HepG2 (cell line): ENCODE data around the gene LDLRAP1. TPM values are rescaled to one million over a fixed set of nuclear protein-coding genes. Genes with fewer than 3 reads are reported as not detected.

Source experiments
- ATAC-seq: fragments of 200-7000 bp; cut with Tn5 transposase; 3 replicates; pipeline ENCODE4 v1.9.1; 2020; ENCODE audit warnings: mild to moderate bottlenecking, moderate library complexity
- BruUV-seq: library from RNA; stranded (reverse); fragments of 400-500 nt; replicated peaks from 2 replicates; lab custom pipeline; 2021; lab: Mats Ljungman, UMichigan
- CTCF ChIA-PET: fragments of 300-600 bp; formaldehyde crosslinking; extraction: SDS; loops from one replicate; lab custom pipeline; 2021; ENCODE audit warnings: low total read pairs, inconsistent platforms, low intra/inter-chr PET ratio; lab: Yijun Ruan, JAX
- POLR2A ChIA-PET: fragments of 350-600 bp; sonication (Branson Sonifier 250); formaldehyde crosslinking; loops from one replicate; lab custom pipeline; 2020; ENCODE audit warnings: antibody characterized with exemption, inconsistent platforms; lab: Yijun Ruan, JAX
- DNase-seq: peaks from one replicate; pipeline ENCODE4 v3.0.0-alpha.2; 2015; ENCODE audit warnings: low spot score
- FAIRE-seq: peaks from 3 replicates; lab custom pipeline; 2011; peaks lifted over from hg19 to GRCh38; lab: Jason Lieb, UNC
- H2AFZ ChIP-seq: one replicate; pipeline ENCODE4 v1.6.1; 2011; ENCODE audit warnings: low read length, inconsistent platforms
- H3K27ac ChIP-seq: fragments of 300-600 bp; 3 replicates; pipeline ENCODE4 v1.8.0; 2011; ENCODE audit warnings: mixed run types, mild to moderate bottlenecking, mixed read lengths, low read length, inconsistent platforms; ENCODE audit not compliant: insufficient read depth; ENCODE audit errors: extremely low read length
- H3K27me3 ChIP-seq, 2 experiments: fragments of 200-600 bp in 1 of 2; 2 replicates in 1 of 2; 3 replicates in 1 of 2; pipeline versions ENCODE4 v1.6.0 to v1.8.0; 2011; ENCODE audit warnings: low read length in 2 of 2, mild to moderate bottlenecking in 2 of 2, moderate library complexity in 2 of 2, inconsistent platforms in 1 of 2; ENCODE audit not compliant: insufficient read depth in 2 of 2, control insufficient read depth in 1 of 2
- H3K36me3 ChIP-seq, 2 experiments: fragments of 200-600 bp in 1 of 2; replicated peaks in 1 of 2; 2 replicates in 1 of 2; 3 replicates in 1 of 2; pipeline versions ENCODE4 v1.5.1 to v1.8.0; 2011; ENCODE audit warnings: low read length in 2 of 2, inconsistent platforms in 1 of 2; ENCODE audit not compliant: insufficient read depth in 2 of 2, control insufficient read depth in 1 of 2
- H3K4me1 ChIP-seq: 2 replicates; pipeline ENCODE4 v1.5.1; 2012; ENCODE audit warnings: low read length, inconsistent platforms; ENCODE audit not compliant: insufficient read depth
- H3K4me2 ChIP-seq: 2 replicates; pipeline ENCODE4 v1.6.0; 2011; ENCODE audit warnings: low read depth, low read length, inconsistent platforms
- H3K4me3 ChIP-seq, 3 experiments: fragments of 200-600 bp in 1 of 3; sonication (generic), shearing (Covaris generic) in 1 of 3; replicated peaks in 1 of 3; 2 replicates each; pipeline ENCODE4 v1.5.1; 2011 to 2016; ENCODE audit warnings: low read length in 3 of 3, inconsistent platforms in 2 of 3, low read depth in 2 of 3, mild to moderate bottlenecking in 2 of 3, control low read depth in 1 of 3, mixed read lengths in 1 of 3; ENCODE audit not compliant: insufficient read depth in 1 of 3
- H3K79me2 ChIP-seq: one replicate; pipeline ENCODE4 v1.6.1; 2011; ENCODE audit warnings: low read length, inconsistent platforms; ENCODE audit not compliant: insufficient read depth
- H3K9ac ChIP-seq: 2 replicates; pipeline ENCODE4 v1.6.0; 2011; ENCODE audit warnings: mild to moderate bottlenecking, low read depth, low read length, inconsistent platforms; ENCODE audit not compliant: insufficient read depth
- H3K9me3 ChIP-seq: 2 replicates; pipeline ENCODE4 v1.5.1; 2012; ENCODE audit warnings: mild to moderate bottlenecking, low read length
- H4K20me1 ChIP-seq: 2 replicates; pipeline ENCODE4 v1.6.0; 2011; ENCODE audit warnings: inconsistent platforms, mild to moderate bottlenecking, low read length, moderate library complexity; ENCODE audit not compliant: insufficient read depth
- PREB ChIP-seq: sonication (generic); formaldehyde crosslinking; IDR thresholded peaks from 2 replicates; pipeline ENCODE4 v1.4.0; 2020; ENCODE audit warnings: missing genetic modification reagents
- TEAD3 ChIP-seq: optimal IDR thresholded peaks from 2 replicates; pipeline ENCODE3; 2016; ENCODE audit warnings: borderline replicate concordance
- ZBTB38 ChIP-seq: sonication (generic); formaldehyde crosslinking; IDR thresholded peaks from 2 replicates; pipeline ENCODE4 v1.5.1; 2020; ENCODE audit warnings: mild to moderate bottlenecking, missing genetic modification reagents
- ZFP91 ChIP-seq: sonication (generic); formaldehyde crosslinking; IDR thresholded peaks from 2 replicates; pipeline ENCODE4 v1.9.0; 2022; ENCODE audit warnings: missing genetic modification reagents, mild to moderate bottlenecking, borderline replicate concordance
- ZNF207 ChIP-seq: fragments of 450-650 bp; IDR thresholded peaks from 2 replicates; pipeline ENCODE4 v1.6.1; 2016; ENCODE audit warnings: antibody characterized with exemption, borderline replicate concordance
- ZNF687 ChIP-seq: sonication (generic); formaldehyde crosslinking; IDR thresholded peaks from 2 replicates; pipeline ENCODE4 v1.5.1; 2020; ENCODE audit warnings: mild to moderate bottlenecking, missing genetic modification reagents, moderate library complexity
- ZNF768 ChIP-seq: sonication (generic); formaldehyde crosslinking; IDR thresholded peaks from 2 replicates; pipeline ENCODE4 v1.4.0; 2020; ENCODE audit warnings: missing genetic modification reagents
- WGBS: methylation state at CpG from one replicate; pipeline ENCODE4 v1.1.6; 2017; ENCODE audit warnings: low lambda C conversion rate; 5-methylcytosine and 5-hydroxymethylcytosine counted together
- in situ Hi-C: cut with HindIII; loops from 2 replicates; pipeline ENCODE4 v1.10.0; 2017; ENCODE audit warnings: low pct_unique_long_range_greater_than_20kb; ENCODE audit not compliant: extremely low pct_ligation_motif_present
- intact Hi-C: fragments of 100-400 bp; cut with micrococcal nuclease; formaldehyde crosslinking; loops from one replicate; pipeline ENCODE4 v1.10.0; 2022; ENCODE audit not compliant: unreplicated experiment
- polyA plus RNA-seq, 8 experiments: library from polyadenylated mRNA; depleted of rRNA in 3 of 8; stranded (reverse) in 7 of 8; unstranded in 1 of 8; fragments of >200 nt; fragmentation: Illumina TruSeq in 4 of 8; extraction: Trizol in 4 of 8; gene quantifications; 2 replicates each; pipeline versions ENCODE4 v1.2.1 to v1.2.3, GENCODE V29; 2011 to 2016; ENCODE audit warnings: low read depth in 4 of 8, missing spikeins in 1 of 8, mixed read lengths in 1 of 8; ENCODE audit not compliant: insufficient read depth in 1 of 8
- total RNA-seq, 5 experiments: library from RNA; depleted of rRNA; stranded (reverse); fragments of >200 nt; fragmentation: Illumina TruSeq; extraction: Trizol; gene quantifications; 2 replicates each; pipeline ENCODE4 v1.2.3, GENCODE V29; 2016; ENCODE audit warnings: low read depth in 1 of 5

LDLRAP1 gene
- total and polyA plus RNA-seq, 2 of the 13 experiments (the other 11 are each of a cell fraction or from before 2014, with no cell fraction given): 7.2 to 12.1 TPM

GRCh38 chr1:25544243-25544764 lies 898 bp downstream of the LDLRAP1 start:
- Histone ChIP-seq H3K36me3 (no peaks in the 10 kb centered on the region), H3K9me3 (no peaks in the 10 kb centered on the region), H3K9ac (peak overlapping the region; percentile 71), H3K79me2 (no peaks in the 10 kb centered on the region), H3K4me3 (peak overlapping the region; percentile 75 to 91 (median 89); a peak in 5 of 6 replicates), H3K27ac (peak overlapping the region; percentile 50), H4K20me1 (no peaks in the 10 kb centered on the region), H2AFZ (no peak overlapping the region), H3K4me1 (peaks cover 62% of the 10 kb centered on the region), H3K27me3 (no peaks in the 10 kb centered on the region; a peak in 1 of 5 replicates), H3K4me2 (peak overlapping the region; percentile 76)
- no peak for FAIRE-seq
- no TSS peak for BruUV-seq
- TF ChIP-seq ZNF768 (no peak), ZBTB38 (CRISPR knock-in tag) (no peak), TEAD3 (CRISPR knock-in tag) (no peak), PREB (CRISPR knock-in tag) (no peak), ZNF207 (no peak), ZFP91 (CRISPR knock-in tag) (peak; percentile 36; the same call in 1 of the 2 replicates), ZNF687 (peak; percentile 1; the same call in 1 of the 2 replicates)
- ChIA-PET POLR2A (interaction anchor here (1.1 to 1.4 kb wide), 2 partner anchors 10 to 297 kb away, joined by 3 read pairs; partner anchors contain the start of gene RSRP1), CTCF (no interaction called here)
- intact Hi-C loops (no loop called here), in situ Hi-C loops (no loop called here)
- peak; percentile 10 for ATAC-seq
- 5% methylated on average over 16 of the region's 25 CpGs for WGBS
- no peak for DNase-seq
